T47D (cell line): Measurements from ENCODE around the gene RNASEH2A.

Experiments
- DNase-seq, 2 experiments: peaks; one replicate each; pipeline versions ENCODE4 v3.0.0 to v3.0.0-alpha.2; 2011 to 2012; ENCODE audit warnings: low read depth in 1 of 2, low spot score in 1 of 2
- JUND ChIP-seq: IDR thresholded peaks from 2 replicates; pipeline ENCODE4 v1.6.1; 2012; ENCODE audit warnings: low read depth
- in situ Hi-C: cut with HindIII; loops from 2 replicates; pipeline ENCODE4 v1.10.0; 2016; ENCODE audit warnings: low sequenced_read_pairs, low pct_unique_long_range_greater_than_20kb

The RNASEH2A gene

GRCh38 chr19:12774588-12775555, 31.5 kb upstream of the RNASEH2A start, which contains the start of gene HOOK2:
Gene HOOK2, minus strand, starts transcription at chr19:12775552. Its CDS starts 103 bp downstream, at chr19:12775449.
- no peak for TF ChIP-seq JUND
- in situ Hi-C loops, result no loop called here
- DNase-seq, result peak; percentile 92 to 99

GRCh38 chr19:12777217-12778016, 29.0 kb upstream of the RNASEH2A start:
- no peak for TF ChIP-seq JUND
- in situ Hi-C loops, result no loop called here
- DNase-seq, result peak in 1 of 2 experiments; percentile 67

DNA sequence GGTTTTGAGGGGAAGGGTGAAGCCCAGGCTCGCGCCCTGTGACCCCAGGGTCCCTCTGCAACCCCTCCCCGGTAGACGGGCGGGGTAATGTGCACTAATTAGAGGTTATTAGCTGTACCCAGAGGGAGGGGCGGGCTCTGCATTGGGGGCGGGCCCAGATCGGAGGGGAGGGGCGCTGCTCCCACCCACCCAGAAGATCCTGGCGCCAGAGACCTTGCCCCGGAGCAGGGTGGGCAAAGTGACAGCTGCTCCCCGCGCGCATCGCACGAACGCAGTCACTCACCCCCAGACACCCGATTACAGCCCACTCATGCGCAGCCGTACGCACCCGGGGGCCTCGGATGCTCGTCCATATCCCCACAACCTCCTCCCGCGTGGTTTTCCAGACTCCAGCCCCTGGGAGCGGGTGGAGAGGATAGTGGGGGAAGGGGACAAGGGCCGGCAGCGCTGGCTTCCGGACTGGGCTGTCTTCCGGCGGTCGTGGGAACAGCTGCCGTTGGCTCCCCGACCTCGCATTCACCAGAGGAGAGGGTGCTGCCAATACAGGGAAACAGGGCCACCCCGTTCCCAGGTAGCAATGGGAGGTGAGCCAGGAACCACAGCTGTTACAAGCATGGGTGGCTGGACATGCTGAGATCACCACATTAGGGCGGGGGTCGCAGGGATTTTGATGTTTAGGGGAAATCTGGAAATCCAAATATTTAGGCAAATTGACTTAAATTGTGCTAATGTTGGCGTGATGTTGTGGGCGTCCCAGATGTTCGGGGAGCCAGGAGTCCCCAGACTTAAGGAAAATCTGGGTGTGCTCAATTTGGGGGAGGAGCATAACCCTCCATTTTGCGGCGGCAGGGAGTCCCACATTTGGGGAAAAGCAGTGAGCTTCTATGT, 28.1 kb upstream of the RNASEH2A start:
- peak in 1 of 2 experiments; percentile 72 for DNase-seq
- no peak for TF ChIP-seq JUND
- in situ Hi-C loops, result no loop called here

DNA sequence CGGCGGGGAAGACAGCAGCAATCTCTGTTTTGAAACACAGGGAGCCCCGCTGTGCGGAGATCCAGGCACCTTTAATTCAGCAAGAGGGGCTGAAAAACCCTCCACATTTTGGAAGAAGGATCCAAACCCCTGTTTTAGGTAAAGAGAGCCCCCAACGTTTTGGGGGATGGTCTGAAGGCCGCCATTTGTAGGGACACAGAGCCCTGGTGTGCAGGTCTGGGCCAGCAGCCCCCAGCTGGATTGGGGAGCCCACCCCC, 27.6 kb upstream of the RNASEH2A start:
- TF ChIP-seq JUND, result no peak
- no peak for DNase-seq
- in situ Hi-C loops, result no loop called here

DNA sequence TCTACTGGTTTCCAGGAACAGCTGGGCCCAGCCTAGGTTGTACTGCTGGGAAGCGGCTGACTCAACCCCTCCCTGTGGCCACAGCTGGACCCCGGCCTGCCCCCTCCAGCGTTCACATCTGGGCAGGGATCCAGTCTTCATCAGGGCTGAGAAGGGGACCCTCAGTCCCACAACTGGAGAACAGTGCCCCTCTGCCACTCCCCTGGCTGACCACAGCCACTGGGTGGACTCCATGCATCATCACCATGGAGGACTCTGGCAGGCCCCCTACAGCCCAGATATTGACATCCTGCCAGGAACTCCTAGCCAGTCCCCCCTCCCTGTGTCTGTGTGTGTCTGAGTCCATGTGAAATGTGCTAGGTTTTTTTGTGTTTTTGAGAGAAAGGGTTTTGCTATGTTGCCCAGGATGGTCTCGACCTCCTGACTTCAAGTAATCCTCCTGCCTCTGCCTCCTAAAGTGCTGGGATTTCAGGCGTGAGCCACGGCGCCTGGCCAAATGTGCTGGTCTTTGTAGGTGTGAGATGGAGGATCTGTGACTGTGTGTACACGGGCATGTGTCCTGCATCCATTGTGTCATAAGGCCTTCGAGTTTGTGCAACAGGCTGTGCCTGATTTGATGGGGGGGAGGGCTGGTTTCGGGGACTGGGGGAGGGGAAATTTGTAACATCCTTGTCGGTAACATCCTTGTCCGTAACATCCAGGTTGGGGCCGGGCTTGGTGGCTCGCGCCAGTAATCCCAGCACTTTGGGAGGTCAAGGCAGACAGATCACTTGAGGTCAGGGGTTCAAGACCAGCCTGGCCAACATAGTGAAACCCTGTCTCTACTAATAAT, 27.0 kb upstream of the RNASEH2A start:
- no peak for TF ChIP-seq JUND
- in situ Hi-C loops, result no loop called here
- DNase-seq, result peak in 1 of 2 experiments; percentile 30

- DNase-seq, result no peak
- in situ Hi-C loops, result no loop called here
- no peak for TF ChIP-seq JUND
Measured at GRCh38 chr19:12782174-12782423, 24.3 kb upstream of the RNASEH2A start.

DNA sequence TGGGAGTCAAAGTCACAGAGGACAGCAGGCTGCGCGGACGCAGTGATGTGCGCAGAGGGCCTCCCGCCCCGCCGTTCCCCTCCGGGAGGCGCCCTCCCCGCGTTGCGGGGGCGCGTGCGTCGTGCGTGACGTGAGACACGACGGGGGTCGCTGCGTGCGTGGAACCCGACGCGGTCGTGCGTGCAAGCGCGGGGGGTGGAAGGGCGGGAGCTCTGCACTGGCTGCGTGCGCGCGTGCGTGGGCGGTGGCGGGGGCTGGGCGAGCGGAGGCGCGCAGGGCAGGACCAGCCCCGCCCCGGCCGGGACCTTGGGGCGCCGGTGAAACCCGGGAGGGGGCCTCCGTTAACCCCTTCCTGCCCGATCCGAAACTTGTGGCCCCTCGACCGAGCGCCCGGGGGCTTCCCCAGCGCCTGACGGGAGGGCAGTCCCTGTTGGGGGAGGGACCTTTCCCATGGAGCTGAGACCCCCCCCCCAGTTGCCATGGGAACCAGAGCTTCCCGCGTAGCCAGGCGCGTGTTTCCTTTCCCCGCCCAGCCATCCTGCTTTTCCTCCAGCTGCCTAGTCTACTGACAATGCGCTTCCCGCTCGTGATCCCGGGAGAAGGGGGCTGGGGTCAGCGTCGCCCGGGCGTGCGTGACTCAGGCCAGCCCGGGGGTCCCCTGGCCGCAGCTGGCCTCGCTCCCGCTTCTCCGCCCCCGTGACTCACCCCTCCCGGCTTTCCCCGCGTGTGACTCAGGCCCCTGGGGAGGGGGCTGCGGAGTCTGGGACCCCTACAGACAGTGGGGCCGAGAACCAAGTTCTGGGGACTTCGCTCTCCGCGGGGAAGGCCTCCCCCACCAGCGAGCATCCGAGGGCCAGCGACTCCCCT, 23.7 kb upstream of the RNASEH2A start:
- DNase-seq, result peak in 1 of 2 experiments; percentile 86
- no peak for TF ChIP-seq JUND
- in situ Hi-C loops, result no loop called here

DNA sequence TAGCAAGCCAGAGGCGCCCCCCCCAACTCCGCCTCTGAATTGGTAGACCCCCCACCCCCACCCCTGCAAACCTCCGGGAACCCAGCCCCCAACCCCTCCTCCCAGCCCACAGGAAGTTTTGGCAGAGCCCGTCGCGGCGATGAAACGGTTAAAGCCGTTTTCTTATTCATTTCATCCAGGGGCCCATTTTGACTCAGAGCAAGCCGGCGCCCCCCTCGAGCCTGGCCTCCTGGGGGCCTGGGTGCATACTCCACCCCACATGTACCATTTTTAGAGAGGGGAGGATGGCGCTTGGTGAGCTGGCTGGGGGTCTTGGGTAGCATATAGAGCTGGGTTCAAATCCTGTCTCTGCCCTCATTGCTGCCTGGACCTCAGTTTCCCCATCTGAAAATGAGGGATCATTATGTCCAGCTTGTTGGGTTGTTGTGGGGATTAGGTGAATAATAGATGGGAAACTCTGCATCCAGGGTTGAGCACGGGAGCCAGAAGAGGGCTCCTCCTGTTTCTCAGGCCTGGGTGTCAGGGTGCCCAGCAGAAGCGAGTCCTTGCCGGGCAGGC, 23.0 kb upstream of the RNASEH2A start:
- no peak for DNase-seq
- in situ Hi-C loops, result no loop called here
- no peak for TF ChIP-seq JUND

GRCh38 chr19:12783849-12784393, 22.5 kb upstream of the RNASEH2A start:
- in situ Hi-C loops, result no loop called here
- no peak for TF ChIP-seq JUND
- peak in 1 of 2 experiments; percentile 82 for DNase-seq

GRCh38 chr19:12784394-12784870, 22.0 kb upstream of the RNASEH2A start:
- in situ Hi-C loops, result no loop called here
- TF ChIP-seq JUND, result no peak
- no peak for DNase-seq
